TTC549 (cell line): ENCODE data around the gene RASGRP4.
"Not testable (repeated sequence)": the region's sequence is repeated elsewhere in the genome, so short reads cannot be mapped to it uniquely, and the experiment has no call there.

ENCODE experiments used
- FAIRE-seq: peaks from 2 replicates; lab custom pipeline; 2012; peaks lifted over from hg19 to GRCh38; lab: Jason Lieb, UNC

The RASGRP4 gene

GRCh38 chr19:38370299-38370698, 55.7 kb downstream of the RASGRP4 start:
- FAIRE-seq = no peak

- FAIRE-seq = no peak
Measured at GRCh38 chr19:38369584-38369983, 56.4 kb downstream of the RASGRP4 start.

- FAIRE-seq = no peak
Measured at GRCh38 chr19:38367041-38367440, 59.0 kb downstream of the RASGRP4 start.

- not testable (repeated sequence) for FAIRE-seq
Measured at GRCh38 chr19:38362946-38363688, 62.9 kb downstream of the RASGRP4 start.

GRCh38 chr19:38362076-38362945, 63.7 kb downstream of the RASGRP4 start:
- FAIRE-seq = no peak

GRCh38 chr19:38361633-38362075, 64.4 kb downstream of the RASGRP4 start:
- FAIRE-seq = no peak

GRCh38 chr19:38360839-38361631, 65.0 kb downstream of the RASGRP4 start:
- no peak for FAIRE-seq

- FAIRE-seq = no peak
Measured at GRCh38 chr19:38360351-38360750, 65.7 kb downstream of the RASGRP4 start.

- FAIRE-seq = no peak
Measured at GRCh38 chr19:38359242-38360021, 66.6 kb downstream of the RASGRP4 start.
